Measurements from ENCODE around the gene RNF44.

GRCh38 chr5:176515396-176515795 lies 21.8 kb downstream of the RNF44 start:
- TF ChIP-seq POLR2A (IDR thresholded peaks at IDR 0.05) = no peak
- TF ChIP-seq CTCF (IDR thresholded peaks at IDR 0.05) = no peak
